Loucy (cell line): Measurements from ENCODE around the gene GNA12.

ENCODE experiments used
- H2AFZ ChIP-seq: fragments of 200-600 bp; sonication (generic); 2 replicates; pipeline ENCODE4 v1.6.0; 2016; ENCODE audit warnings: antibody characterized with exemption, mild to moderate bottlenecking, low read length, moderate library complexity
- H3F3A ChIP-seq: fragments of 200-600 bp; 2 replicates; pipeline ENCODE4 v1.6.0; 2016; ENCODE audit warnings: antibody characterized with exemption, low read depth, mild to moderate bottlenecking
- H3K27me3 ChIP-seq: fragments of 200-600 bp; sonication (generic); 2 replicates; pipeline ENCODE4 v1.6.1; 2014; ENCODE audit warnings: low read length, mild to moderate bottlenecking; ENCODE audit not compliant: insufficient read depth, poor library complexity, severe bottlenecking
- H3K36me3 ChIP-seq: fragments of 200-600 bp; sonication (generic); 2 replicates; pipeline ENCODE4 v1.6.1; 2016; ENCODE audit warnings: low read length; ENCODE audit not compliant: insufficient read depth
- H3K4me1 ChIP-seq: fragments of 200-600 bp; sonication (generic); 2 replicates; pipeline ENCODE4 v1.5.1; 2014; ENCODE audit warnings: low read length, mild to moderate bottlenecking; ENCODE audit not compliant: insufficient read depth, poor library complexity, severe bottlenecking
- H3K4me2 ChIP-seq: fragments of 200-600 bp; sonication (generic); 2 replicates; pipeline ENCODE4 v1.6.0; 2014; ENCODE audit warnings: antibody characterized with exemption, low read length, low read depth, mild to moderate bottlenecking; ENCODE audit not compliant: poor library complexity, severe bottlenecking
- H3K4me3 ChIP-seq: fragments of 200-600 bp; sonication (generic); 2 replicates; pipeline ENCODE4 v1.5.1; 2014; ENCODE audit warnings: low read length, mild to moderate bottlenecking, mixed read lengths; ENCODE audit not compliant: poor library complexity, severe bottlenecking
- H3K79me2 ChIP-seq: fragments of 200-600 bp; sonication (generic); 2 replicates; pipeline ENCODE4 v1.6.1; 2014; ENCODE audit warnings: low read length; ENCODE audit not compliant: insufficient read depth
- H3K9ac ChIP-seq: fragments of 200-600 bp; sonication (generic); 2 replicates; pipeline ENCODE4 v1.6.0; 2014; ENCODE audit warnings: mild to moderate bottlenecking, low read depth, low read length, moderate library complexity; ENCODE audit not compliant: poor library complexity, severe bottlenecking
- H3K9me2 ChIP-seq: fragments of 200-600 bp; sonication (generic); replicated peaks from 2 replicates; pipeline ENCODE4 v1.6.1; 2016; ENCODE audit warnings: low read depth, low read length, mixed read lengths
- H3K9me3 ChIP-seq: fragments of 200-600 bp; sonication (generic); 2 replicates; pipeline ENCODE4 v1.6.1; 2014; ENCODE audit warnings: mild to moderate bottlenecking, antibody characterized with exemption, low read length, low read depth; ENCODE audit not compliant: insufficient read depth
- H4K20me1 ChIP-seq: fragments of 200-600 bp; sonication (generic); 2 replicates; pipeline ENCODE4 v1.6.0; 2014; ENCODE audit warnings: antibody characterized with exemption, low read length, mild to moderate bottlenecking; ENCODE audit not compliant: insufficient read depth, poor library complexity, severe bottlenecking
- EZH2phosphoT487 ChIP-seq: fragments of 200-600 bp; IDR thresholded peaks from 2 replicates; pipeline ENCODE4 v1.6.1; 2018; ENCODE audit warnings: antibody characterized with exemption, mild to moderate bottlenecking, moderate library complexity, borderline replicate concordance
- TF ChIP-seq, protein P1 (sequence below): fragments of 200-600 bp; sonication (generic); conservative IDR thresholded peaks from 2 replicates; pipeline ENCODE4 v1.5.1; 2014; ENCODE audit warnings: mild to moderate bottlenecking, antibody characterized with exemption, low read length

Gene GNA12

DNA sequence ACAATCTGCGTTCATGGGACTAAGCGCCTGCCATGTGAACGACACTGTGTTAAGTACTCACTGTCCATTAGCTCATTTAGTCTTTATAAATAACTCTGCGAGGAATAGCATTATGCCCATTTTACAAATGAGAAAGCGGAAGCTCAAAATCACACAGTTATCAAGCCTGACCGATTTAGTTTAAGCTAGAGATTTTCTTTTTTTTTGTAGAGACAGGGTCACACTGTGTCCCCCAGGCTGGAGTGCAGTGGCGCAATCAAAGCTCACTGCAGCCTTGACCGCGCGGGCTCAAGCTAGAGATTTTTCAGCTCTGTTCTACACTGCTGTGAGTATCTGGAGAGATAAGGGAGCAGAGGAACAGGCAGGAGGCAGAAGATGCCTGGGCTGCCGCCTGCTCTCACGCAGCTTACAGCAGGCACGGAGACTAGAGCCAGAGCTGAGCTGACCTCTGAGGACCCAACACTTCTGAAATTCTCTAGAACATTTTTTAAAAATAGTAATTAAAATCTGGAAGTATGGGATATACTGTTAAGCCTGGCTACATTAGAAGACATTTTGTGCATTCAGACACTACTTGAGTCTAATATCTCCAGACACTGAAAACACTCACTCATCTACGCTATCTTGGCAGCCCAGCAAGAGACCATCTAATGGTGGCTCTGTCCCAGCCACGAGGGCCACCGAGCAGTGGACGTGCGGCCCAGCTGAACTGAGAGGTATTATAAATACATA lies 38.7 kb downstream of the GNA12 start:
- Histone ChIP-seq H3K27me3 (no peaks in the 10 kb centered on the region), H3K9ac (no peak overlapping the region), H3K4me2 (no peak overlapping the region), H2AFZ (no peak overlapping the region), H3K79me2 (peaks cover 92% of the 10 kb centered on the region), H3K4me3 (no peak overlapping the region), H3K36me3 (no peaks in the 10 kb centered on the region; the same call in 1 of the 2 replicates), H3F3A (no peaks in the 10 kb centered on the region), H3K4me1 (peaks cover 32% of the 10 kb centered on the region), H3K9me2 (no peaks in the 10 kb centered on the region), H4K20me1 (peaks cover 13% of the 10 kb centered on the region), H3K9me3 (no peaks in the 10 kb centered on the region)
- no peak for TF ChIP-seq EZH2phosphoT487
- TF ChIP-seq, protein P1, sequence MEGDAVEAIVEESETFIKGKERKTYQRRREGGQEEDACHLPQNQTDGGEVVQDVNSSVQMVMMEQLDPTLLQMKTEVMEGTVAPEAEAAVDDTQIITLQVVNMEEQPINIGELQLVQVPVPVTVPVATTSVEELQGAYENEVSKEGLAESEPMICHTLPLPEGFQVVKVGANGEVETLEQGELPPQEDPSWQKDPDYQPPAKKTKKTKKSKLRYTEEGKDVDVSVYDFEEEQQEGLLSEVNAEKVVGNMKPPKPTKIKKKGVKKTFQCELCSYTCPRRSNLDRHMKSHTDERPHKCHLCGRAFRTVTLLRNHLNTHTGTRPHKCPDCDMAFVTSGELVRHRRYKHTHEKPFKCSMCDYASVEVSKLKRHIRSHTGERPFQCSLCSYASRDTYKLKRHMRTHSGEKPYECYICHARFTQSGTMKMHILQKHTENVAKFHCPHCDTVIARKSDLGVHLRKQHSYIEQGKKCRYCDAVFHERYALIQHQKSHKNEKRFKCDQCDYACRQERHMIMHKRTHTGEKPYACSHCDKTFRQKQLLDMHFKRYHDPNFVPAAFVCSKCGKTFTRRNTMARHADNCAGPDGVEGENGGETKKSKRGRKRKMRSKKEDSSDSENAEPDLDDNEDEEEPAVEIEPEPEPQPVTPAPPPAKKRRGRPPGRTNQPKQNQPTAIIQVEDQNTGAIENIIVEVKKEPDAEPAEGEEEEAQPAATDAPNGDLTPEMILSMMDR, result no peak

DNA sequence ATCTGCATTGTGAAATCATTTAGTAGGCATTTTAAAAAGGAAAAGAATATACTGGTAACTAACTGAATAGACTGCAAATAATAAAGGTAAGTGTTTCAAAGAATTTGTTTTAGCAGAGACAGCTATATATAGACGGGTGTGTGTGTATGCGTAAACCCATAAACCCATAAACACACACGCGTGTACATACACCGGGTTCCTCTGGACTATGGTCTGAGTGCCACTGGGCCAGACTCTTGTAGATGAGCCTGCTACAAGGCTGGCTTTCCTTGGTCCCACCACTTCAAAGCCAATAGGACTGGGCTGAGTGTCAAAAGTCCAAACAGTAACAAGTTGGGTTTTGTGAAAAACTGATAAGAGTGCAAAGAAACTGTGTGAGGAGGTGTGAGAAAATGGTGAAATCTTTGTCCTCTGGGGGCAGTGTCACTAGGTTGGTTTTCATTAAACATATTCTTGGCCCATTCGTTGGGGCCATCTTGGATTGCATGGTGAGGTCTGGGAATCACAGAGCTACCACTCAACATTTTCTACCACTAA lies 39.8 kb downstream of the GNA12 start:
- TF ChIP-seq EZH2phosphoT487, result no peak
- TF ChIP-seq, protein P1, result peak; percentile 45
- no peaks in the 10 kb centered on the region for H3K27me3 ChIP-seq
- H3K4me3 ChIP-seq, result no peak overlapping the region
- H3K4me2 ChIP-seq, result no peak overlapping the region
- H2AFZ ChIP-seq, result no peak overlapping the region
- no peak overlapping the region for H3K9ac ChIP-seq
- no peaks in the 10 kb centered on the region for H3K9me2 ChIP-seq
- peaks cover 43% of the 10 kb centered on the region for H3K4me1 ChIP-seq
- no peaks in the 10 kb centered on the region; the same call in 1 of the 2 replicates for H3K36me3 ChIP-seq
- H3K9me3 ChIP-seq, result no peaks in the 10 kb centered on the region
- no peaks in the 10 kb centered on the region for H3F3A ChIP-seq
- peaks cover 94% of the 10 kb centered on the region for H3K79me2 ChIP-seq
- peaks cover 13% of the 10 kb centered on the region for H4K20me1 ChIP-seq

DNA sequence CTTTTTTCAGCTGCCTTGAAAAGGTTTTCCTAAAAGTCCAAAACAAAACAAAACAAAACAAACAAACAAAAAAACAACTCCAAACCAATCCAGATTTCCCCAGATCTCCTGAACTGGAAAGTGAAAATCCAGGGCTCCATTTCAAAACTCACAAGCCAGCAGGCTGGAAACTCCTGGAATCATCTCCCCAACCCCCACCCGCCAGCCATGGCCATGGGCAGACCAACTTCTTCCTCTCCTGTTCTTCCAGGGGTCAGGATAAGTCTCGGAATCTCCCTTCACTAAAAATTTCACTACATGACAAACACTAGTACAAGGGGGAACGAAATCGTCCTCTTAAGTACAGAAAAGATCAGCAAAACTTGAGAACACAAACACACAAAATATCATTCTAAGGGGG lies 40.4 kb downstream of the GNA12 start:
- H3K4me3 ChIP-seq, result no peak overlapping the region
- H3K4me1 ChIP-seq, result peaks cover 47% of the 10 kb centered on the region
- H3K79me2 ChIP-seq, result peaks cover 94% of the 10 kb centered on the region

More for the DNA sequence above, 40.4 kb downstream of the GNA12 start:
- H3K9me2 ChIP-seq, result no peaks in the 10 kb centered on the region
- H3F3A ChIP-seq, result no peaks in the 10 kb centered on the region
- H2AFZ ChIP-seq, result no peak overlapping the region
- TF ChIP-seq EZH2phosphoT487, result no peak
- TF ChIP-seq, protein P1, result no peak
- H4K20me1 ChIP-seq, result peaks cover 15% of the 10 kb centered on the region
- H3K9me3 ChIP-seq, result no peaks in the 10 kb centered on the region
- H3K4me2 ChIP-seq, result no peak overlapping the region
- H3K9ac ChIP-seq, result no peak overlapping the region
- H3K36me3 ChIP-seq, result no peaks in the 10 kb centered on the region; the same call in 1 of the 2 replicates
- H3K27me3 ChIP-seq, result no peaks in the 10 kb centered on the region
